ENCODE results near the gene PHAF1.
A peak's percentile ranks its signal among the peaks of the same experiment; 100 is the strongest.

PHAF1 gene

GRCh38 chr16:67183627-67184452 lies 74.1 kb downstream of the PHAF1 start, which contains the start of gene MATCAP1:
Gene MATCAP1, minus strand, starts transcription at chr16:67183963. Its CDS starts 3,353 bp downstream, at chr16:67180610.
- peak; percentile 82 for DNase-seq

- DNase-seq: no peak
Measured at GRCh38 chr16:67184453-67184994, 74.8 kb downstream of the PHAF1 start.

- DNase-seq: peak; percentile 23
Measured at GRCh38 chr16:67184995-67185650, 75.4 kb downstream of the PHAF1 start.

- no peak for DNase-seq
Measured at GRCh38 chr16:67185651-67186134, 76.0 kb downstream of the PHAF1 start.

- no peak for DNase-seq
Measured at GRCh38 chr16:67186550-67186950, 76.8 kb downstream of the PHAF1 start.

- no peak for DNase-seq
Measured at GRCh38 chr16:67187175-67187890, 77.6 kb downstream of the PHAF1 start.

GRCh38 chr16:67188323-67188722 lies 78.6 kb downstream of the PHAF1 start:
- DNase-seq: no peak

- no peak for DNase-seq
Measured at GRCh38 chr16:67188798-67189197, 79.1 kb downstream of the PHAF1 start.

- no peak for DNase-seq
Measured at GRCh38 chr16:67190041-67190440, 80.3 kb downstream of the PHAF1 start, which contains the start of gene EXOC3L1. Gene EXOC3L1, minus strand, starts transcription at chr16:67190136. Its CDS starts 460 bp downstream, at chr16:67189676.

GRCh38 chr16:67190448-67191399 lies 81.0 kb downstream of the PHAF1 start:
- DNase-seq: no peak

GRCh38 chr16:67191411-67191994 lies 81.8 kb downstream of the PHAF1 start:
- DNase-seq: no peak

- DNase-seq: peak; percentile 86
Measured at GRCh38 chr16:67191995-67192681, 82.4 kb downstream of the PHAF1 start, which contains the start of gene E2F4. Gene E2F4, plus strand, starts transcription at chr16:67192155. Its CDS starts 73 bp downstream, at chr16:67192228.

GRCh38 chr16:67192781-67193361 lies 83.1 kb downstream of the PHAF1 start:
- no peak for DNase-seq

GRCh38 chr16:67193536-67193935 lies 83.8 kb downstream of the PHAF1 start:
- DNase-seq: no peak

GRCh38 chr16:67194260-67194659 lies 84.5 kb downstream of the PHAF1 start:
- no peak for DNase-seq

- DNase-seq: no peak
Measured at GRCh38 chr16:67195676-67196075, 85.9 kb downstream of the PHAF1 start.

- no peak for DNase-seq
Measured at GRCh38 chr16:67196881-67197280, 87.1 kb downstream of the PHAF1 start.

GRCh38 chr16:67197704-67198103 lies 88.0 kb downstream of the PHAF1 start:
- no peak for DNase-seq
